GM18505 (cell line): Measurements from ENCODE around the gene NTMT1.
"Not testable (repeated sequence)": the region's sequence is repeated elsewhere in the genome, so short reads cannot be mapped to it uniquely, and the experiment has no call there.

Source experiments
- ATAC-seq: cut with Tn5 transposase; IDR thresholded peaks from one replicate; pipeline ENCODE4 v1.9.1; 2021; ENCODE audit not compliant: unreplicated experiment
- POLR2A ChIP-seq: IDR thresholded peaks from 4 replicates; pipeline ENCODE4 v1.6.1; 2011; ENCODE audit warnings: borderline replicate concordance; ENCODE audit not compliant: insufficient read depth, insufficient read length; ENCODE audit errors: extremely low read depth

Gene NTMT1

GRCh38 chr9:129587487-129588262, 38.3 kb upstream of the NTMT1 start:
- no peak for TF ChIP-seq POLR2A

GRCh38 chr9:129590466-129590865, 35.5 kb upstream of the NTMT1 start:
- ATAC-seq = no peak
- TF ChIP-seq POLR2A = no peak

More at GRCh38 chr9:129587487-129588262, 38.3 kb upstream of the NTMT1 start:
- no peak for ATAC-seq

DNA sequence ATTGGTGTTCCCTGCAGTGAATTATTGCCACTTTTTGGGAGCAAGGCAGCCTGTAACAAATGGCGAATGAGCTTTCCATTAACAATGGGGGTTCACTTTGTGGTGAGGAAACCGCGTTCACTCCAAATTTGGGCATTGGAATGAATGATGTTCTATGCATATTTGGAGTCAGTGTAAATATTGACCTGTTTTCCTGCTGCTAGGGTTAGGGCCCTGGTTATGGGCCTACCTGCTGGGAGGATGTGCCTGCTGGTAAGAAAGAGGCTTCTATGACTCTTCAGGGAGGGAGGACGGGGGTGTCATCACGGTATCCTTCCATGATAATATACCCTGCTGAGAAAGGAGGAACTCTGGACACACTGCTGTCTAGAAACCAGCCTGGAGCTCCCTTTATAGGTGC, 34.0 kb upstream of the NTMT1 start:
- TF ChIP-seq POLR2A = no peak
- no peak for ATAC-seq

- ATAC-seq = not testable (repeated sequence)
Observed at GRCh38 chr9:129592790-129593189, 33.2 kb upstream of the NTMT1 start.

DNA sequence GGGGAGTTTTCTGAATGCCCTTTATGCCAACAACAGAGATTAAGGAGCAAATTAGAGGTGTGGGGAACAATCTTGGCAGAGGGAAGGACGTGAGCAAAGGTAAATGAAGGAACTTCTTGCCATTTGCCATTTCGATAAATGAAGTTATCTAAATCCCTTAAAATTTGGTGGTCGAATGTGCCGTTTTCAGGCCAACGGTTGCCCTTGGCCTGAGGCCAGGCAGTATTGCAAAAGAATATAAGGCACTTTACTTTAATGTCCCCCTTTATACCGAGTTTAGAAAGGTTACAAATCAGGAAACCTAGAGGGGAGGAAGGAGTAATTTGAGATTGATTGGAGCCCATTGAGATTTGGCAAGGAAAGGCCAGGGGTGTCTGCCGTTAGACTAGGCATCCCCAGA, 31.3 kb upstream of the NTMT1 start:
- no peak for TF ChIP-seq POLR2A
- ATAC-seq = no peak

- no peak for ATAC-seq
- TF ChIP-seq POLR2A = no peak
Observed at GRCh38 chr9:129595311-129595741, 30.6 kb upstream of the NTMT1 start.

GRCh38 chr9:129595903-129596540, 29.9 kb upstream of the NTMT1 start:
- no peak for ATAC-seq
- TF ChIP-seq POLR2A = no peak

DNA sequence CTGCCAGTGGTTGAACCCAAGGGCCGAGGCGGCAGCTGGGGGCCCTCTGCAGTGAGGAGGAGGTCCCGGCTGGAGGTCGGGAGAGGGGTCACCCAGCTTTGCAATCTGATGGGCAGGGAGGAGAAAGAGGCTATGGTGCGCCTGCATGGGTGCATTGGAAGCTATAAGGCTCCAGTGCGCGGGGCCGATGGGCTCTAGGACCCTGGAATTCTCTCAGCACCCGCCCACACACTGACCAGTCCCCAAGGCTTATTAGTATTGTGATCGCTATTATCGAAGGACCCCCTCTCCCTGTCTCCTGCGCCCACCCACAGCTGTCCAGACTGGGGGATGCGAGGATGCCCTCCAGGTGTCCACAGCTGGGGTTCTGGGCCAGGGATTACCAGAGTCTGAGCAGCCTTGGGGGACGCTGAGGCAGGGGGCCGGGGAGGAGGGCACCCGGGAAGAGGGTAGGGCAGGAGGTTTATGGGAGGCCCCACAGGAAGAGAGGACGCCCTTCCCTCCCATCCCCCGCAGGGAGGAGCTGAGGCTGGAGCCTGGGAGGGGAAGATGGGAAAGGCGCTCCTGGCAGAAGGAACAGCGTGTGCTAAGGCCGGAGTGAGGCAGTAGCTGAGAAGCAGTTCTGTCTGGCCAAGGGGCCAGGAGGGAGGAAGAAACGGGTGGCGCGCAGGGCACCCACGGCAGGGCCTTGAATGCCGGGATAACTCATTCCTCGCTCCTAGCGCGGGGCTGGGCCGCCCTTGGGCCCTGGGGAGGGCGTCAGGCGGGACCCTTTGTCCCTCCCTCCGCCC, 29.2 kb upstream of the NTMT1 start:
- no peak for ATAC-seq
- no peak for TF ChIP-seq POLR2A

GRCh38 chr9:129597355-129598088, 28.4 kb upstream of the NTMT1 start:
- no peak for TF ChIP-seq POLR2A
- ATAC-seq = no peak

- ATAC-seq = no peak
Observed at GRCh38 chr9:129598089-129598596, 27.8 kb upstream of the NTMT1 start.

GRCh38 chr9:129601082-129601674, 24.8 kb upstream of the NTMT1 start:
- no peak for ATAC-seq
- TF ChIP-seq POLR2A = no peak

More at GRCh38 chr9:129598089-129598596, 27.8 kb upstream of the NTMT1 start:
- no peak for TF ChIP-seq POLR2A

DNA sequence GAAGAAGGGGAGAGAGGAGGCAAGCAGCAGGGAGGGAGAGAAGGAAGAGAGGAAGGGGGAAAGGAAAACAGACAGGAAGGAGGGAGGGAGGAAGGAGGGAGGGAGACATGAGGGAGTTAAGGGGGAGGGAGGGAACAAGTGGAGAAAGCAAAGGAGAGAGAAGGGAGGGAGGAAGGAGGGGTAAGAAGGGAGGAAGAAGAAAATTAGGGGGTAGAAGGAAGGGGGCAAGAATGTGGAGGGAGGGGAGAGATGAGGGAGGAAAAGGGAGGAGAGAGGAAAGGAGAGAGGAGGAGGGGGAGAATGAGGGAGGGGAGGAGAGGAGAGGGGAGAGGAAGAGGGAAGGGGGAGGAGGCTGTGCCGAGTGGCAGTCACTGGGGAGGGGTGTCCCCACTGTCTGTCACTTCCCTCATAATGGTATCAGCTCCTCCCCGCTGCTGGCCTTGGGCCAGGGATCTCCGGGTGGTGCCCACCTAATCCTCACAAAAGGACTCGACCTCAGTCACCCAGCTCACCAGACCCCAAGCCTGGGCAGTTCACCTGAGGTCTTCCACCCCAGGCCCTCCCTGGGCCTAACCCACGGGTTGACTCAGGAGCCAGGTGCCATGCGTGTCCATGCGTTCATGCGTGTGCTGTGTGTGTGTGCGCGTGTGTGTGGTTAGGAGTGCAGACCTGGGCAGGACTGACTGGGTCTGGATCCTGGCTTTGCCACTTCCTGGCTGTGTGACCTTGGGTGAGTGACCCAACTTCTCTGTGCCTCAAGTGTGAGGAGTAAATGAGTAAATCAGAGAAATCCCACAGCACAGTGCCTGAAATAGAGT, 23.2 kb upstream of the NTMT1 start:
- no peak for ATAC-seq
- no peak for TF ChIP-seq POLR2A
